ENCODE data around the gene ABHD8.

Gene ABHD8

DNA sequence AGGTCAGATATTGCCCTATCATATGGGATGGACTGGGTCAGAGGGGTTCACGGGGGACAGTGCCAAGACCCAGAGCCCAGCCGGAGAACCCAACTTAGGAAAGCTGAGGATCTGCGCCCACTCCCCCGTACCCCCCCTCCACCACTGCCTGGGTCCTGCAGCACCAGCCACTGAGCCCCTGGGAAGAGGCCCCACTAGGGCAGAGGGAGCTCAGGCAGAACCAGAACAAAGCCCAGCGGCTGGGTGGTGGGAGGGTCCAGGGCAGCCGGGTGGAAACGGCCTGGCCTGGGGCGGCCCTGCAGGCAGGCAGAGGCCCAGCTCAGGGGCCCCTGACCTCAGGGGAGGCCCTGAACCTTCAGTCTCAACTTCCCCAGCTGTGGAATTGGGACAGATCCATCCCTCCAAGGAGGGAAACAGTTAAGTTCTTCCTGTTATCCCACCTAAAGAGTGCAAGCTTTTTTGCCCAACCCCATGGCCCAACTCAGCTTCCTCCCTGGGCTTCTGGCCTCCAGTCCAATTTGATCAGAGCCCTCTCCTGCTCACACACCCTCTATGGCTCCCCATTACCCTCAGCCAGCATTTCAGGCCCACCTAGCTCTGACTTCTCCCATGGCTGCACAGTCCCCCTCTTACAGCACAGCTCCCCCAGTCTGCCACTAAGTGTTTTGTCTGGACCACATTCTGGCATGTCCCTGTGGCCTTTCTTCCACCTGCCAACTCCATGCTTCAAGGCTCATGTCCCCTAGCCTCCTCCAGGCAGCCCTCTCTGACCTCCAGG lies 60.6 kb downstream of the ABHD8 start:
- Histone ChIP-seq H3K14ac (ENCODE audit: low read length) (peak overlapping the region; percentile 14), H3K4ac (ENCODE audit: low read depth, low read length) (peak overlapping the region; percentile 95), H4K12ac (ENCODE audit: low read depth, low read length) (no peak overlapping the region), H3K4me1 (ENCODE audit: control insufficient read depth in 1 of 2, insufficient read depth in 2 of 2, low read length in 2 of 2) (peaks cover 16 to 23% of the 10 kb centered on the region in 2 experiments), H2BK120ac (ENCODE audit: insufficient read depth, low read length, poor library complexity) (peak overlapping the region; percentile 15), H3K4me2 (ENCODE audit: low read length) (peak overlapping the region; percentile 84), H2AK5ac (ENCODE audit: low read length) (no peak overlapping the region), H3K9me3 (ENCODE audit: insufficient read depth, low read depth, low read length) (peaks cover 8% of the 10 kb centered on the region), H2BK12ac (ENCODE audit: low read length) (no peak overlapping the region), H3K27me3 (ENCODE audit: insufficient read depth, low read length) (no peaks in the 10 kb centered on the region), H4K91ac (ENCODE audit: low read depth, low read length) (peak overlapping the region; percentile 48), H3K4me3 (ENCODE audit: low read depth, low read length) (peak overlapping the region; percentile 55), H3K36me3 (ENCODE audit: control insufficient read depth in 1 of 2, insufficient read depth in 2 of 2, low read length in 2 of 2) (peaks cover 26 to 31% of the 10 kb centered on the region in 2 experiments), H4K8ac (ENCODE audit: low read depth, low read length) (peak overlapping the region; percentile 34), H3K9ac (ENCODE audit: low read length) (peak overlapping the region; percentile 95), H2BK5ac (ENCODE audit: low read depth, low read length, poor library complexity) (peak overlapping the region; percentile 2), H3K27ac (ENCODE audit: low read depth, low read length) (peak overlapping the region; percentile 95), H3K79me2 (ENCODE audit: control insufficient read depth, insufficient read depth, low read length, poor library complexity) (peaks cover 52% of the 10 kb centered on the region), H3K23ac (ENCODE audit: low read length) (peak overlapping the region; percentile 4), H3K79me1 (ENCODE audit: low read length) (peaks cover 41% of the 10 kb centered on the region), H3K18ac (ENCODE audit: low read length) (peak overlapping the region; percentile 38), H2AFZ (ENCODE audit: insufficient read depth, low read length, poor library complexity) (no peak overlapping the region)
- no CpG with 5 or more reads among the region's 8 CpGs for WGBS (ENCODE audit: extremely low coverage, insufficient coverage, insufficient read length)
- peak in 1 of 2 donors; percentile 31 for DNase-seq

All from trophoblast cell (in vitro differentiated cells and primary cell).